Ovary (tissue), 9 donors: ENCODE data around the gene PGAM5. TPM values are rescaled to one million over a fixed set of nuclear protein-coding genes. Genes with fewer than 3 reads are reported as not detected.

Source experiments
- DNase-seq, 5 donors: peaks; one replicate each; pipeline ENCODE4 v3.0.0-alpha.2; 2019 to 2020
- H3K27ac ChIP-seq, 2 donors: fragments of 200-600 bp; one replicate each; pipeline versions ENCODE4 v1.5.1 to v1.8.0; 2019 to 2022
- H3K27me3 ChIP-seq: fragments of 200-600 bp; one replicate; pipeline ENCODE4 v1.8.0; 2022
- H3K36me3 ChIP-seq: fragments of 200-600 bp; sonication (generic); one replicate; pipeline ENCODE4 v1.5.1; 2019
- H3K4me1 ChIP-seq: one replicate; pipeline ENCODE4 v1.8.1; 2013; ENCODE audit warnings: mild to moderate bottlenecking, moderate library complexity; ENCODE audit not compliant: insufficient read depth
- H3K4me3 ChIP-seq: fragments of 200-600 bp; sonication (generic); one replicate; pipeline ENCODE4 v1.5.1; 2017
- H3K9me3 ChIP-seq, 2 donors: fragments of 200-600 bp in 1 of 2; sonication (generic) in 1 of 2; one replicate each; pipeline versions ENCODE4 v1.5.1 to v1.8.1; 2013 to 2019; ENCODE audit warnings: mild to moderate bottlenecking in 1 of 2, moderate library complexity in 1 of 2
- CTCF ChIP-seq, 3 donors: fragments of 450-650 bp in 2 of 3; fragments of 200-600 bp in 1 of 3; IDR thresholded peaks; one replicate each; pipeline versions ENCODE4 v1.5.1 to v1.8.0; 2016 to 2022; ENCODE audit warnings: antibody characterized with exemption in 3 of 3, mild to moderate bottlenecking in 1 of 3
- EP300 ChIP-seq: sonication (generic); formaldehyde crosslinking; IDR thresholded peaks from one replicate; pipeline ENCODE4 v1.6.1; 2017; ENCODE audit warnings: antibody characterized with exemption
- POLR2A ChIP-seq: fragments of 450-650 bp; IDR thresholded peaks from one replicate; pipeline ENCODE4 v1.6.1; 2017; ENCODE audit warnings: antibody characterized with exemption, mild to moderate bottlenecking, moderate library complexity
- WGBS, 3 donors: extraction: QIAGEN DNeasy Blood & Tissue Kit in 1 of 3; methylation state at CpG; one replicate each; pipeline versions ENCODE4 v1.1.5 to v1.1.7; 2013 to 2017; 5-methylcytosine and 5-hydroxymethylcytosine counted together
- intact Hi-C, 4 donors: fragments of 100-400 bp; cut with DNase I; formaldehyde crosslinking; loops; one replicate each; pipeline versions ENCODE4 v1.11.0 to v1.15.1; 2022 to 2023
- polyA plus RNA-seq, 2 donors: library from polyadenylated mRNA; stranded (reverse); fragments of 200-250 nt in 1 of 2; fragments of 350-450 nt in 1 of 2; fragmentation: Illumina TruSeq in 1 of 2; extraction: RNeasy Lipid Tissue Mini Kit (QIAGEN cat#74804) in 1 of 2; gene quantifications; one replicate each; pipeline ENCODE4 v1.2.3, GENCODE V29; 2013 to 2014
- total RNA-seq, 7 donors: library from RNA; depleted of rRNA in 2 of 7; stranded (reverse); fragments of >200 nt in 2 of 7; fragmentation: NEBNext Ultra II Directional in 3 of 7; extraction: Animal tissue kit (Norgen Biotek cat#: 25700) in 3 of 7; gene quantifications; one replicate each; pipeline versions ENCODE4 v1.1.0 to v1.2.4, GENCODE V29; 2016 to 2023
- donor health status: DM: no; HTN: no; CAD: no; lungs with moderate emphysema.
- donor health status: DM: no; HTN: no; CAD: no.
- donor health status: Bipolar disorder and iron deficiency.
- donor health status: DM: yes; HTN: yes; CAD: no.
- donor health status: DM: no; HTN: no; CAD: no.
- donor health status: DM: yes; HTN: yes; CAD: no.

PGAM5 gene
- total and polyA plus RNA-seq, 9 donors, result 8.0 to 33.9 (median 18.9) TPM

GRCh38 chr12:132726386-132726785 is 15.7 kb downstream of the PGAM5 start:
- Histone ChIP-seq H3K36me3 (no peaks in the 10 kb centered on the region), H3K4me3 (no peak overlapping the region), H3K4me1 (peaks cover 2% of the 10 kb centered on the region), H3K27me3 (no peaks in the 10 kb centered on the region), H3K27ac (no peak overlapping the region), H3K9me3 (no peaks in the 10 kb centered on the region)
- intact Hi-C loops, result no loop called here
- WGBS, 3 donors, result 92% methylated on average over 12 of the region's 12 CpGs
- no peak for TF ChIP-seq CTCF (IDR thresholded peaks at IDR 0.05)
- TF ChIP-seq EP300, result no peak
- TF ChIP-seq POLR2A, result no peak
- DNase-seq, result no peak

GRCh38 chr12:132727091-132727794 is 16.6 kb downstream of the PGAM5 start:
- DNase-seq, result no peak
- Histone ChIP-seq H3K4me3 (no peak overlapping the region), H3K4me1 (peaks cover 2% of the 10 kb centered on the region), H3K36me3 (no peaks in the 10 kb centered on the region), H3K27me3 (no peaks in the 10 kb centered on the region), H3K27ac (no peak overlapping the region), H3K9me3 (no peaks in the 10 kb centered on the region)
- TF ChIP-seq POLR2A, result no peak
- TF ChIP-seq EP300, result no peak
- no peak for TF ChIP-seq CTCF (IDR thresholded peaks at IDR 0.05)
- WGBS, 3 donors, result 91 to 94% (median 92%) methylated on average over 37 of the region's 37 CpGs
- intact Hi-C loops, result no loop called here

GRCh38 chr12:132728502-132728901 is 17.9 kb downstream of the PGAM5 start:
- Histone ChIP-seq H3K9me3 (no peaks in the 10 kb centered on the region), H3K4me3 (no peak overlapping the region), H3K4me1 (peaks cover 2% of the 10 kb centered on the region), H3K27me3 (no peaks in the 10 kb centered on the region), H3K27ac (no peak overlapping the region), H3K36me3 (no peaks in the 10 kb centered on the region)
- TF ChIP-seq POLR2A (no peak), EP300 (no peak), CTCF (IDR thresholded peaks at IDR 0.05) (no peak)
- intact Hi-C loops, result no loop called here
- 89 to 92% (median 89%) methylated on average over 7 of the region's 7 CpGs for WGBS, 3 donors
- no peak for DNase-seq

GRCh38 chr12:132729541-132730320 is 19.1 kb downstream of the PGAM5 start:
- Histone ChIP-seq H3K27ac (no peak overlapping the region), H3K36me3 (no peaks in the 10 kb centered on the region)

More at GRCh38 chr12:132729541-132730320, 19.1 kb downstream of the PGAM5 start:
- 51 to 79% (median 55%) methylated on average over 24 of the region's 24 CpGs for WGBS, 3 donors
- DNase-seq, result no peak
- Histone ChIP-seq H3K27me3 (no peaks in the 10 kb centered on the region), H3K9me3 (no peaks in the 10 kb centered on the region), H3K4me1 (peaks cover 2% of the 10 kb centered on the region), H3K4me3 (no peak overlapping the region)
- TF ChIP-seq EP300 (no peak), POLR2A (no peak), CTCF (IDR thresholded peaks at IDR 0.05) (no peak)
- intact Hi-C loops, result no loop called here
